ENCODE data around the gene DENND4C. TPM values are rescaled to one million over a fixed set of nuclear protein-coding genes. Genes with fewer than 3 reads are reported as not detected.

The DENND4C gene
- total RNA-seq, 1 experiment from 2014 or later: 26.6 TPM

DNA sequence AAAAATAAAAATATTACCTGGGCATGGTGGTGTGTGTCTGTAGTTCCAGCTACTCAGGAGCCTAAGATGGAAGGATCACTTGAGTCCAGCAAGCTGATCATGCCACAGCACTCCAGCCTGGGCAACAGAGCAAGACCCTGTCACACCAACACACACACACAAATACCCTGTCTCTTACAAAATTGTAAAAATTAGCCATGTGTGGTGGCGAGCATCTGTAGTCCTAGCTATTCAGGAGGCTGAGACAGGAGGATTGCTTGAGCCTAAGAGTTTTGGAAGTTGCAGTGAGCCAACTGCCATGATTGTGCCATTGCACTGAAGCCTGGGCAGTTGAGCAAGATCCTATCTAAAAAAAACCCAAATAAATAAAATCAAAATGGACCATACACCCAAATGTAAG lies 32.1 kb upstream of the DENND4C start:
- Histone ChIP-seq H3K23me2 (ENCODE audit: insufficient read length, low read depth, low read length, poor library complexity, severe bottlenecking) (no peaks in the 10 kb centered on the region), H3K4ac (ENCODE audit: low read depth, low read length) (no peak overlapping the region), H4K5ac (ENCODE audit: insufficient read length, low read depth, low read length) (no peak overlapping the region), H4K20me1 (ENCODE audit: control insufficient read depth, insufficient read depth, insufficient read length) (no peaks in the 10 kb centered on the region), H3K23ac (ENCODE audit: insufficient read length, low read depth, low read length) (no peak overlapping the region), H4K8ac (replicated peaks; ENCODE audit: insufficient read length, low read depth, low read length) (no peak overlapping the region), H3K79me1 (ENCODE audit: insufficient read depth, low read depth, low read length, poor library complexity, severe bottlenecking) (no peaks in the 10 kb centered on the region), H2BK12ac (ENCODE audit: insufficient read length, low read depth, low read length) (no peak overlapping the region), H2BK5ac (ENCODE audit: insufficient read length, low read length) (no peak overlapping the region), H3K9ac (ENCODE audit: extremely low read depth, insufficient read length, low read length) (no peak overlapping the region), H3K18ac (ENCODE audit: insufficient read length, low read depth, low read length) (no peak overlapping the region), H2AK5ac (ENCODE audit: insufficient read length, low read length) (no peak overlapping the region), H2BK120ac (ENCODE audit: low read depth, low read length, poor library complexity, severe bottlenecking) (no peak overlapping the region), H2BK15ac (ENCODE audit: low read depth, low read length) (no peak overlapping the region), H3T11ph (ENCODE audit: low read length) (no peak overlapping the region), H2BK20ac (ENCODE audit: low read depth, low read length, poor library complexity, severe bottlenecking) (no peak overlapping the region), H3K4me2 (ENCODE audit: insufficient read depth, insufficient read length, low read length) (no peak overlapping the region), H4K91ac (ENCODE audit: insufficient read length, low read depth, low read length) (no peak overlapping the region), H3K14ac (ENCODE audit: insufficient read depth, low read length) (no peak overlapping the region), H3K4me1 (ENCODE audit: insufficient read depth, low read length) (no peaks in the 10 kb centered on the region), H3K79me2 (ENCODE audit: insufficient read depth, low read length) (no peaks in the 10 kb centered on the region), H3K27ac (ENCODE audit: insufficient read length, low read depth, low read length) (no peak overlapping the region), H3K9me3 (ENCODE audit: control insufficient read depth, low read depth, low read length) (no peaks in the 10 kb centered on the region), H3K27me3 (ENCODE audit: insufficient read depth, low read length) (no peaks in the 10 kb centered on the region), H3K56ac (ENCODE audit: insufficient read length, low read depth, low read length) (no peak overlapping the region), H2AFZ (ENCODE audit: low read length) (no peak overlapping the region)
- no CpG with 5 or more reads among the region's 1 CpG for WGBS (ENCODE audit: extremely low coverage, insufficient read length, low lambda C conversion rate)
- H3K4me3 Mint-ChIP-seq: no peak overlapping the region
- TF ChIP-seq, protein P1, sequence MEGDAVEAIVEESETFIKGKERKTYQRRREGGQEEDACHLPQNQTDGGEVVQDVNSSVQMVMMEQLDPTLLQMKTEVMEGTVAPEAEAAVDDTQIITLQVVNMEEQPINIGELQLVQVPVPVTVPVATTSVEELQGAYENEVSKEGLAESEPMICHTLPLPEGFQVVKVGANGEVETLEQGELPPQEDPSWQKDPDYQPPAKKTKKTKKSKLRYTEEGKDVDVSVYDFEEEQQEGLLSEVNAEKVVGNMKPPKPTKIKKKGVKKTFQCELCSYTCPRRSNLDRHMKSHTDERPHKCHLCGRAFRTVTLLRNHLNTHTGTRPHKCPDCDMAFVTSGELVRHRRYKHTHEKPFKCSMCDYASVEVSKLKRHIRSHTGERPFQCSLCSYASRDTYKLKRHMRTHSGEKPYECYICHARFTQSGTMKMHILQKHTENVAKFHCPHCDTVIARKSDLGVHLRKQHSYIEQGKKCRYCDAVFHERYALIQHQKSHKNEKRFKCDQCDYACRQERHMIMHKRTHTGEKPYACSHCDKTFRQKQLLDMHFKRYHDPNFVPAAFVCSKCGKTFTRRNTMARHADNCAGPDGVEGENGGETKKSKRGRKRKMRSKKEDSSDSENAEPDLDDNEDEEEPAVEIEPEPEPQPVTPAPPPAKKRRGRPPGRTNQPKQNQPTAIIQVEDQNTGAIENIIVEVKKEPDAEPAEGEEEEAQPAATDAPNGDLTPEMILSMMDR (conservative IDR thresholded peaks at IDR 0.05): no peak
- DNase-seq: no peak
- H3K36me3 Mint-ChIP-seq (ENCODE audit: insufficient read depth in 1 of 3, low read depth in 3 of 3): no peaks in the 10 kb centered on the region
- H3K27ac Mint-ChIP-seq: no peak overlapping the region
- H3K4me1 Mint-ChIP-seq: peaks cover 7% of the 10 kb centered on the region in 2 experiments
- H3K9me3 Mint-ChIP-seq: no peaks in the 10 kb centered on the region
- no peaks in the 10 kb centered on the region for H3K27me3 Mint-ChIP-seq (ENCODE audit: low read depth)

All from H9 (cell line).